ENCODE measurements around the gene ASB1.
A peak's percentile ranks its signal among the peaks of the same experiment; 100 is the strongest.

ASB1 gene, protein sequence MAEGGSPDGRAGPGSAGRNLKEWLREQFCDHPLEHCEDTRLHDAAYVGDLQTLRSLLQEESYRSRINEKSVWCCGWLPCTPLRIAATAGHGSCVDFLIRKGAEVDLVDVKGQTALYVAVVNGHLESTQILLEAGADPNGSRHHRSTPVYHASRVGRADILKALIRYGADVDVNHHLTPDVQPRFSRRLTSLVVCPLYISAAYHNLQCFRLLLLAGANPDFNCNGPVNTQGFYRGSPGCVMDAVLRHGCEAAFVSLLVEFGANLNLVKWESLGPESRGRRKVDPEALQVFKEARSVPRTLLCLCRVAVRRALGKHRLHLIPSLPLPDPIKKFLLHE

DNA sequence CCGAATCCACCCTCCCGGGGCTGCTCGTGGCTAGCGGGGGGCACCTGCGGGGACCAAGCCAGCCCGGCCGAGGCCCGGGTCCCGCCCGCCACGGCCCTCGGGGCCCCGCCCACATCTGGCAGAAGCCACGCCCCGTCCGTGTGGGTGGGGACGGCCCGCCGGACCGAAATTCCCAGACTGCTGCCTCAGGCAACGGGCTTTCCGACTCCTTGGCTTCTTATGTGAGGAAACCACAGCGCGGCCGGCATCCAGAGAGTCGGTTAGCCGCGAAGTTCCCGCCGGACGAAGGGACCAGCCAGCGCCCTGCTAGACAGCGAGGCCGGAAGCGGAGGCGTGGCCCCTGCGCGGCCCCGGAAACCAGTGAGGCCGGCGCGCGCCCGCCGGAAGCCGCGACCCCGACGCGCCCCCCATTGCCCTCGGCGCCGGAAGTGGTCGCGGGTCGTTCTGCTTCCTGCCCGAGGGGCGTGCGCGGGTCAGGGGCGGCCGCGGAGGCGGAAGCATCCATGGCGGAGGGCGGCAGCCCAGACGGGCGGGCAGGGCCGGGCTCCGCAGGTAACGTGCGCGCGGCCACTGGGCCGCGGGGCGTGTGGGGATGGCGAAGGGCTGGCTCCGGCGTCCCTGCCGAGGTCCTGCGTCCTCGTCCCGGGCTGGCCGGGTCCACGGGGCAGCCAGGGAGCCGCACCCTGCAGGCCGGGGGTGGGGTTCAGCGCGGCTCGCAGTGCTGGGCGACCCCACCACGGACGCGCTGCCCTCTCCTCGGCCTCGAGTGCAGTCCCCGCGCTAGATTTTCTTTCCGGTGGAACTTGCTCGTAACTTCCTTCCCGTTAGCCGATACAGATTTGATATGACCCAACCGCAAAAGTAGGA is at the start of gene ASB1:
TSS of gene ASB1 (plus strand) at position 360 of the 867 bp plus-strand sequence. CDS start at position 504, 144 bp downstream.
- DNase-seq (ENCODE audit: low read depth) = peak; percentile 79

DNA sequence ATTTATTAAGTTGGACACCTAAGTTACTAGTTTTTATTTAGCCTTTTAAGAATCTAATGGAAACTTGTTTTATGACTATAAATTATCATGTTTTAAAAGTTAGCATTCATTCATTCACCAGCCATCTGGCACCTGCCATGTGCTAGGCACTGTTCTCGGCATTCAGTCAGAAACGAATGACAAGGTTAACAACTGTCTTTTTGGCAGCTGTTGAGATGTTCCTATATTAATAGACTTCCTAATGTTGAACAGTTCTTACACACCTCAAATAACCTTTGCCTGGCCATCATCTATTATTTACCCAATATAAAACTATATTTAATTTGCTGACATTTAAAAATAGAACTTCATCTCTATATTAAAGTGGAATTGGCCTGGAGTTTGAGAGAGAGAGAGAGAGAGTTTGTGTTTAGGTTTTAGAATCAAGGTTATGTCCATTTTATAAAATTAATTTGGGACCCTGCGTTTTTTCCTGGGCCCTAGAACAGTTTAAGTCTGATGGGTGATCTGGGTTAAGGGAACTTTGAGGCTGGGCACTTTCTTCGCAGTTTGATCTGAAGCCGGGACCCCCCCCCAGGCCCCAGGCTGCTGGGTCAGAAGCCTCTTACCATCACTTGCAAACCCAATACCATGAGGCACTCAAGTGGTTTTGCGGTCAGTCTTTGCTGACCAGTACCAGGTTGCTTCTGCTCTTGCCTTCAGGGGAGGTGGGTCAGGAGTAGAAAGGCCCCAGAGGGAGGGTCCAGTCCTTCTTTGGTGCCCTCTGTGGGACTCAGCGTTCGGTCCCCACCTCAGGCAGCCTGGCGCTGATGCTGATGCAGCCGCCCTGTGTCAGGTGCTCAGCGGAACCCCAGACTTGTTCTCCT is 48.3 kb upstream of the ASB1 start:
- no peak for DNase-seq (ENCODE audit: low read depth)

DNA sequence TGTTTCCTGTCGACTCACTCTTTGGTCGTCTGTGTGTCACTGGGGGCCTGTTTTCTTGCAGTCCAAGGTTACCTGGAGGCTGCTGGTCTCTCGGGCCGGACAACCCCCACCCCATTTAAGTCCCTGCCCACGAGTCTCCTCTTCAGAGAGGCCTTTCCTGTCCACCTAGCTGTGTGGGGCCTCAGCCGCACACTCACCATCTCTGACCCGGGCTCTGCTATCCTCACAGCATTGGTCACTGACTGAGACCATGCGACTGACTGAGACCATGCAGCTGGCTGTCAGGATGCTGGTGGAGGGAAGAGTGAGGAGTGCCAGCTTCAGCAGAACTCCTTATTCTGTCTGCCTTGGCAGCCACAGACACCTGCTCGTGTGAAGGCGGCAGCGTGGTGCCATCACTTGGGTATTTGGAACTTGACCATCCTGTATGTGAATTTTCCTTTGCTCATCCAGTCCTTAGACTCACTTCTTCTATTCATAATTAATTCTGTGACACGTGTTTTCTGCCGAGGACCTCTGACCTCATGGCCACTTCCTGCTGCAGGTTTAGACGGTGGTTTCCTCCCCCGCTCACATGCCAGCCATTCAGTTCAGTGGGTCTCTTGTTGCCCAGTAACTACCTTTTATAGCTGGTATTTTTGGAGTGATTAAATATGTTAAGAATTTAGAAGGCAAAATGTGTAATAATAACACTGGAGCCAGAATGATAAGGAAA is 47.5 kb upstream of the ASB1 start:
- no peak for DNase-seq (ENCODE audit: low read depth)

DNA sequence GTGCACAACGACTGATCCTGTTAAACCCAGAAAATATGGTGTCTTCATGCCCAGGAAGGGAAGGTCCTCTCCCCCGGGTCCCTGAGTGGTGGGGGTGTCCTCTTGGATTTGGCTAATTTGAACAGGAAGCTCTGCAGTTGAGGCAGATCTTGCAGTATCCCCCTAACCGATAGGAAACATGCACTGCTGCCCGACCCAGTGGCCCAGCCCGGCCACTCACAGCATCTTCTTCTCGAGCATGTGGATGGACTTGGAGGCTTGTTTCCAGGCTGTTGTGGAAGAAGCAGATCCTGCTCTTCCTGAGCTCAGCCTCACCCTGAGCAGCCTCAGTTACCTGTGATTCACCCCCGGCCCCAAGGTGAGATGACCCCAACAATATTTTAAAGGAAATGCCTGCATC is 46.4 kb upstream of the ASB1 start:
- no peak for DNase-seq (ENCODE audit: low read depth)

DNA sequence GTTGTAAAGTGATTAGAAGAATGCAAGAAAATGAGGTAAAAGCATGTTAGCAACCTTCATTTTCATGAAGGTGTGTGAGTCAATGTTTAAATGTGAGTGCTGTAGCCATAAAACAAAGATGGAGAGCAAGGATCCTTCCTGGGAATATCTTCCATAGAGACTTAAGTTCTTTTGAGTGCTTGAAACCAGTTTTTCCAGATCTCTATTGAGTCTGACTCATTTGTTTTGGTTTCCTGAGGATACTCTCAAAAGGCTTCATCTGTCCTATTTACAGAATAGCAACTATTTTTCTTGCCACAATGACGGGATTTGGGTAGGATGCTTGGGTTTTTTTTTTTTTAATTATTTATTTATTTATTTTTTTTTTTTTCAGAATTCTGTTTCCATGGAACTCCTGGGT is 45.9 kb upstream of the ASB1 start:
- no peak for DNase-seq (ENCODE audit: low read depth)

DNA sequence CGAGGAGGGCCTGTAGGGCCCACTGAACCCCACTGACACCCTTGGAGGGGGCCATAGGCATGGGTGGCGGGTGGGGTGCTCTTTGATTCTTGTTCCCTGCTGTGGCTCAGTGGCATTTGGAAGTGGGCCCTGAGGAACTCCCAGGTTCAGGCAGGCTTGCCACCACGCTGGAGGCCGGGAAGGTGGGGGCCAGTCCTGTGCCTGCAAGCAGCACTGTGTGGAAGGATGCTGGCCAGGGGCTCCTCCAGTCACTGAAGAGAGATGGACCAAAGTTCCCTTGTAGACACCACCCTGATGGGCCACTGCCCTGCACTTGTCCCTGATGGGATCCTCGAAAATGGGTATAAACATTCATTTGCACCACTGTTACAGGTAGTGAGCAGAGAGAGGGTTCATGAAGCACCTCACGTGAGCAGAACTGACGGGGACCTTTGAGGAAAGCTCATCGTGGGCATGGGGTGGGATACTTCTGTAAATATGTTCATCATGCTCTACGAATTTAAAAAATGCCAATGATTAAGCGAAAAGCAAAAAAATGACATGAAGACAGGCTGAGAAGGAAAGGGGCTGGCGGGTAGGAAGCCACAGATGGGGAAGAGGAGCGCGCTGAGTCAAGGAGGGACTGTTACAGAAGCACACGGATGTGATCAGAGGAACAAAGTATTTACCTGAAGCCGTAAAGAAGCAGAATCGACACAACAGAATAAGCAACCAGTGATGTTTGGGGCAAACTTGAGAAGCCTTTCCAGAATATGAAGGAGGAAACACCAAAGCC is 45.2 kb upstream of the ASB1 start:
- DNase-seq (ENCODE audit: low read depth) = no peak

DNA sequence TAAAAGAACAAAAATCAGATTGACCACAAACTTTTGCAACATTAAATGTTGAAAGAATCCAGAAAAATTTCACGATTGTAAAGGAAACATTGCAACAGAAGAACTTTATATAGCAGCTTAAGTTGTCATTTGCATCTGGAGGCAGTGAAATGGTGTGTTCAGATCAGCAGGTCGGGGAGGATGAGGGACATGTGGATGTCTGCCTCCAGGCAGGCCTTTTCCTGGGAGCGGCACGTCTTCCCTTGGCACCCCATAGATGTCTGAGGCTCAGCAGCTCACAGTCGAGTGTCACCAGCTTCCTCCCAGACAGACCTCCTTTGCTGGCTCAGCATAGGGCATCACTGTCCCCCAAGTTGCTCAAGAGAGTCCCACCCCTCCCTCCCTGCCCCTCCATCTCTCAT is 44.3 kb upstream of the ASB1 start:
- DNase-seq (ENCODE audit: low read depth) = no peak

DNA sequence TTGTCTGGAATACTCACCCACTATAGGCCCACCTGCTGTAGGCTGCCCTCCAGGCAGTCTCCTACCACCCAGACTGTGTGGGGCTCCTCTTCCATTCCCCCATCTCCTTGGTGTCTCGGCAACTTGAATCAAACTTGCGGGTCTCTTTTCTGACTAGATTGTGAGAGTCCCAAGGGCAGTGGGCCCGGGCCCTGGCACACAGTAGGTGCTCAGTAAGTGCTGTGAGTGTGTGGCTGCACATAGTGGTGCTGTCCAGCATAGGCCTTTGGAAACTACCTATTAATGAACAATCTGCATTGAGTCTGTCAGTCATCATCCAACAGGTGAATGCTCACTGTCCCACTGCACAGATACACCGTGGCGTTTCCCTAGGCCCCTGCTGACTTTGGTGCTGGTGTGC is 43.6 kb upstream of the ASB1 start:
- no peak for DNase-seq (ENCODE audit: low read depth)

DNA sequence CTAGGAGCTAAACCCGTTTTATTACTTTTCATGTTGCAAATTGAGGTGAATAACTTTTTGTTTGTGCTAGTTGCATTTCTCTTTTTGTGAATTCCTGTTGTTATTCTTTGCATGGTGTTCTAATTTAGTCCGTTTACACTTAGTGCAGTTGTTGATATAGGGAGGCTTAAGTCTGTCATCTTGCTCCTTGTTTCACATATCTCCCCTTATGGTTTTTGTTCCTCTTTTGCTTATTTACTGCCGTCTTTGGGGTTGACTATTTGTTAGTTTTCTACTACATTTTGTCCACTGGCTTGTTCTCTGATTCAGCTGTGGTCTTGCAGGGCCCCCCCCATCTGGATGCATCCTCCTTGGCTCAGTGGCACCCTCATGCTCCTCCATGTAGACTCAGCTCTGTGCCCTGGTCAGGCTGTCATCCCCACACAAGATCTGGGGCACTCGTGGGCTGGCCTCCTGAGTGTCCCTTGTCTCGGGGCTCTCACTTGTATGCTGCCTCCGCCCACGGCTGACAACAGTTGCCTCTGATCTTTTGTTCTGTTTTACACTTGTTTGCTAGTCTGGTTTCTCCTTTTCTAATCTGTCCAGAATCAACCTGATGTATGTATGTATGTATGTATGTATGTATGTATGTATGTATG is 42.9 kb upstream of the ASB1 start:
- no peak for DNase-seq (ENCODE audit: low read depth)

DNA sequence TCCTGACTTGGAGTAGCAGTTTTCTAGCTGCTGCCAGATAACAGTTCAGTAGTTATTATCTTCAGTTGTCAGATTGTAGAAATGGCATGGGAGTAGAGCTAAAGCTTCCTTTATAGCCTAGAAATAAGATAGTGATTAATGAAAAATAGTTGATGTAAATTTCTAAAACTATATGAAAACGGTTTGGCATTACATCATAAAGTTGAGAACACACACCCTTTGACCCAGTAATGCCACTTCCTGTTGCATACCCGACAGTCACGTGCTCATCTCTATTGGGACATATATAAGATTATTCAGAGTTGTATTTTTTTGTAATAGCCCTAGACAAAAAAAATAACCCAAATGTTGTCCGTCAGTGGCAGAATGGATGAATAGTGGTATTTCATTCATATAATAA is 39.4 kb upstream of the ASB1 start:
- no peak for DNase-seq (ENCODE audit: low read depth)

DNA sequence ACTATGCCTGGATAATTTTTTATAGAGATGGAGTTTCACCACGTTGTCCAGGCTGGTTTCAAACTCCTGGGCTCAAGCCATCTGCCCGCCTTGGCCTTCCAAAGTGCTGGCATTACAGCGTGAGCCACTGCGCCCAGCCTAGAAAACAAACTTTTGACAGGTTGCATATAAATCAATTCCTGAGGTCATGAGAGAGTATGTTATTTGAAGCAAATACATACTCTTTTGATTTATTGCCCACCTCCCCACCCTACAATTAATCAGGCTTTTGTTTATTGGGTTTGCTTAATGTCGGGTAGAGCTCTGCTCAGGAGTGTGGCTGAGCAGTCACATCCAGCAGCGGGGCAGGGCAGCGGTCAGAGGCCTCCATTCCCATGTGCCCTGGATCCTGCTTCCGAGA is 37.9 kb upstream of the ASB1 start:
- no peak for DNase-seq (ENCODE audit: low read depth)

DNA sequence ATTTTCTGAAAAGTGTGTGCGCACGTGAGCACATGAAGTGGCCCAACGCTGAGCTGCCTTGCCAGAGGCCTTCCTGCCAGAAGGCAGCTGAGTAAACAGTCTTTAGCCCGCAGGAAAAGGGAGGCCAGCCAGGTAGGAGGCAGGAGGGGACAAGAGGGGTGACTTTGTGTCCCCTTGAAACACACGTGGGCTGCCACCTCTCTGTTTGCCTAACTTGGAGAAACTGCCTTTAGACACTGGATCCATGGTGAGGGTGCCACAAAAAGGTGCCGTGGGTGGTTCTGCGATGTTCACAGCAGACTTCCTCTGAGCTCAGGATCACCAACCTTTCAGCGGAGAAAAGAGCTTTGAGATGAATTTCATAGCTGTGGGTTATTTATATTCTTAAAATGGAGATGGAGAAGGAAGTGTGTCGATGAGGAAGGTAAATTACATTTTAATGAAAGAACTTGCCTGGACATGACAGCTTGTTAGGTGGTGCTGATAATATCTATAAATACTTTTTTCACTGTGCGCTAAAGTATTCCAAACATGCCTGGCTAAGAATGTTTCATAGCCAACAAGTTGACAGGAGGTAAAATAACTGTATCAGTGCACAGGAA is 36.6 kb upstream of the ASB1 start:
- no peak for DNase-seq (ENCODE audit: low read depth)

DNA sequence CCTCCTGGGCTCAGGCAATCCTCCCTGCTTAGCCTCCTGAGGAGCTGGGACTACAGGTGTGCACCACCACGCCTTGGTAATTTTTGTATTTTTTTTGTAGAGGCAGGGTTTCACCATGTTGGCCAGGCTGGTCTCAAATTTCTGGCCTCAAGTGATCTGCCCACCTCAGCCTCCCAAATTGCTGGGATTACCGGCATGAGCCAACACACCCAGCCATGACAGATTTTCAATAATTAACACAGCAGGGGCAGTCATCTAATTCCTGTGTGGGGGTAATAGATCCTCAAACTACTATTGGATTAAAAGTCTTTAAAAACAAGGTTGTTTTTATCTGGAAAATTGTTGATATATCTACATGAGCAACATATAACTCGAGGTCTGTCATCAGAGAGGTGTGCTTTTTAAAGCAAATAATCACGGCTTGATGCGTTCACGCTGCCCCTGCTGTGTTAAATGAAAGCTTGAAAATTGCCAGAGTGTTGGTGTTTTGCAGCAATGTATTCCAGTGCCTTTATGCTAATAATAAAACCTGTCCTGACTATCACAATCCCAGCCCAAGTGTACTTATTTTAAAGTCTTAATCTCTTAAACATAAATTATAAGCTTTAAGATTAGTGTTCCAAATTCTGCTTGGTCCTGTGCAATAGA is 35.6 kb upstream of the ASB1 start:
- DNase-seq (ENCODE audit: low read depth) = no peak

DNA sequence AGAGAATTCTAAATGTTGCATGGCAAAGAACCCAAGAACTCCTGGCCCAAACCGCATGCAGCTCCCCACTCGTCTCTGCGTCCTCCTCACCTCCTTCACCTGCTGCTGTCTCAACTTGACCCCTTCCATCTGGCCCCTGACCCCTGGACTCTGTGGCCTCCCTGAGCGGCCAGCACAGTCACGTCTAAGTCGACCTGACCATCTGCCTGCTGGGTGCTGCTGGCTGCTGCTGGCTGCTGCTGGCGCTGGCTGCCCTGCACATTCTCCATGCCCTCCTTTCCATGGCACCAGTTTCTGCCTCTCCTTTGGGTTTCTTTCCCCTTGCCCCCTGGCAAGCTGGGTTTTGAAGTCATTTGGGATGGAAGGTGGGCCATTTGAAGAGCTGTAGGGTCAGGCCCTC is 30.1 kb upstream of the ASB1 start:
- no peak for DNase-seq (ENCODE audit: low read depth)

DNA sequence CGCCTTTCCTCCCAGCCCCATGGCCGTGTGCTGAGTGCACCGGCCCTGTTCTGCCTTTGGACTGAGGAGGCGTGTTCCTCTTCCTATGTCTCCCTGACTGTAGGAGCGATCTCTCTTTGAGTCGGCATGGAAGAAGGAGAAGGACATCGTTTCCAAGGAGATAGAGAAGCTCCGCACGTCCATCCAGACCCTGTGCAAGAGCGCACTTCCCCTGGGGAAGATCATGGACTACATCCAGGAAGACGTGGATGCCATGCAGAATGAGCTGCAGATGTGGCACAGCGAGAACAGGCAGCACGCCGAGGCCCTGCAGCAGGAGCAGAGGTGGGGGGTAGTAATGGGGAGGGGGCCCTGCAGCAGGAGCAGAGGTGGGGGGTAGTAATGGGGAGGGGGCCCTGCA is 29.4 kb upstream of the ASB1 start:
- no peak for DNase-seq (ENCODE audit: low read depth)

DNA sequence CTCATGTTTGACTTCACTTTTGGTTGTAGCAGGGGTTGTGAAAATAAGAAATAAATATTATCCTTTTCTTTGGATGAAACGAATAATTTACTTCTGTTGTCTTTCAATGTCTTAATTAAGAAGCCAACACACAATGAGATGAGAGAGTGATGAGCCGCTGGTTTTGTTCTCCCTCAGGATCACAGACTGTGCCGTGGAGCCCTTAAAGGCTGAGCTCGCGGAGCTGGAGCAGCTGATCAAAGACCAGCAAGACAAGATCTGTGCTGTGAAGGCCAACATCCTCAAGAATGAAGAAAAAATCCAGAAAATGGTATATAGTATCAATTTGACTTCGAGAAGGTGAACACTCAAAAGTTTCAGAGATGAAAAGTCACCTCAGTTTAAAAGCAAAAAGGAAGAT is 28.1 kb upstream of the ASB1 start:
- DNase-seq (ENCODE audit: low read depth) = no peak

DNA sequence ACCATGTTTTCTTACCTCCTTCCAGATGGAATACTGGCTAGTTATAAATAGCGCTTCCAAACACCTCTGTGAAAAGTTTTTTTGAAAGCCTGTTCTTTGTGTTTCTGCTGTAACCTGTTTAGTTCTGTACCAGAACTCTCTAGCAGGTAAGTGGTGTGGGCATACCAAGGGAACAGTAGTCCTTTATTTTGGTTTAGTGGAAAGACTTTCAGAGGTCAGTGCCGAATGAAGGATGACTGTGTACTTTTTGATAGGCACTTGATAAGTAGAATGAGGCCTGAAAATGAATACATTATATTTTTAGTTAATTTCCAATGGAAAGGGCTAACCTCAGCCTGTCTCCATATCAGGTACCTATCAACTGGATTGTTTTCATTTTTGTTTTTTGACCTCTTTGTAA is 27.6 kb upstream of the ASB1 start:
- DNase-seq (ENCODE audit: low read depth) = no peak

DNA sequence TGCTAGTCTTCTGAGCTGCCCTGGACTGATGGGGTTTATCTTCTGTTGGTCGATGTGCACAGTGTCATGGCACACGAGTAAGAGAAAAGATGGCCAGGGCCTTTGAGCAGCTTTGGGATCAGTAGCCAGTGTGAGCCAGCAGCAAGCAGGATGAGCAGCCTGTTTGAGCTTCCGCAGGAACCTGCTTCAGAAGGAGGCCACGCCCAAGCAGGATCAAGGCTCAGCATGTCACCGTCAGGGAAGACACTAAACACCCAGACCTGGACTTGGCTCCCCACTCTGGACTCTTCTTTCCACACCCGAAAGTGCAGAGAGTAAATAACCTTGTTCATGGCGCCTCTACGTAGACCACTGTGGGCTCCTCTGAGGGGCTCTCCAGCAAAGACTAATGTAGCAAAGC is 25.2 kb upstream of the ASB1 start:
- DNase-seq (ENCODE audit: low read depth) = no peak

DNA sequence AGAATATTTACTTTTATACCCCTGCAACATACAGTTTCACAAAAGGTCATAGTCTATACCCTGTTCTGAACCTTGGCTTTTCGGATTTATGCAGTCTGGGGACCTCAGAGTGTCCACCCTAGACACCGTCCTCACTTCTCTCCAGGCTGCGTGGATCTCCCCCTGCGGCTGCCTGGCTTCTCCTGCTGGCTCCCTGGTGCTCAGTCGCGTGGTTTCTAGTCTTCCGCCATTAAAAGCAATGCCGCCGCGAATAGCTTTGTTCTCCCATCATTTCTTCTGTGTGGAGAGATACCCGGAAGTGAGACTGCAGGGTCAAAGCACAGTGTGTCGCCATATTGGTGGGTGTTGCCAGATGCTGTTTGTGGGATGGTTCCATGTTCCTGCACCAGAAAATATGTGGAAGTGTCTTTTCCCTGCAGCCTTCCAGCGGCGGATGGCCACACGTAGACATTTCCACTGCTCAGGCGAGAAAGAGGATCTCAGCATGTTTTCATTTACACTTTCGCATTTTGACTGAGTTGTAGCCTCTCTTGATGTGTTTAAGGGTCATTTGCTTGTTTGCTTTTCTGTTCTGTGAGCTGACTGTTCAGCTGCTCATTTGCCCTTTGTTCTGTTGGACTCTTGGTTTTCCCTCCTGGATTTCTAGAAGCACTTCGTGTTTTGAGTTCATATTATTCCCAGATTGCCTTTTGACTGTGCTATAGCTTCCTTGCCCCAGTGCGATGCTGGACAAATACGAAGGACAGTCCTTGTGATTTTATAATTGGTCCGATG is 22.9 kb upstream of the ASB1 start:
- no peak for DNase-seq (ENCODE audit: low read depth)
